H1 (cell line): Measurements from ENCODE around the gene SPATA16. TPM values are rescaled to one million over a fixed set of nuclear protein-coding genes. Genes with fewer than 3 reads are reported as not detected.

Source experiments
- CTCF ChIA-PET: fragments of 300-600 bp; sonication (Branson Sonifier 250); formaldehyde crosslinking; loops from one replicate; lab custom pipeline; 2021; ENCODE audit not compliant: partially characterized antibody; lab: Charles Lee
- POLR2A ChIA-PET: fragments of 300-600 bp; sonication (Branson Sonifier 250); formaldehyde crosslinking; loops from one replicate; lab custom pipeline; 2021; ENCODE audit warnings: inconsistent platforms; ENCODE audit not compliant: partially characterized antibody; lab: Charles Lee
- DNase-seq, 2 experiments: peaks; one replicate each; pipeline versions ENCODE4 v3.0.0 to v3.0.0-alpha.2; 2010 to 2022; ENCODE audit warnings: low spot score in 2 of 2, low read depth in 1 of 2, mixed read lengths in 1 of 2
- FAIRE-seq: peaks from 2 replicates; lab custom pipeline; 2011; peaks lifted over from hg19 to GRCh38; lab: Jason Lieb, UNC
- H2AFZ ChIP-seq: 2 replicates; pipeline ENCODE4 v1.8.1; 2012; ENCODE audit warnings: low read length, inconsistent platforms
- H2AK5ac ChIP-seq: 2 replicates; pipeline ENCODE4 v1.6.1; 2013; ENCODE audit warnings: low read depth, low read length
- H2BK120ac ChIP-seq: replicated peaks from 2 replicates; pipeline ENCODE3; 2013; ENCODE audit warnings: low read depth, low read length, inconsistent platforms
- H2BK12ac ChIP-seq: 2 replicates; pipeline ENCODE4 v1.6.1; 2013; ENCODE audit warnings: low read depth, low read length
- H2BK15ac ChIP-seq: 2 replicates; pipeline ENCODE4 v1.6.1; 2013; ENCODE audit warnings: low read length
- H2BK20ac ChIP-seq: 2 replicates; pipeline ENCODE4 v1.6.1; 2013; ENCODE audit warnings: low read length
- H2BK5ac ChIP-seq: 2 replicates; pipeline ENCODE4 v1.6.1; 2013; ENCODE audit warnings: low read depth, low read length
- H3K14ac ChIP-seq: 2 replicates; pipeline ENCODE4 v1.6.1; 2013; ENCODE audit warnings: inconsistent platforms; ENCODE audit not compliant: insufficient read length
- H3K18ac ChIP-seq: 2 replicates; pipeline ENCODE4 v1.6.1; 2013; ENCODE audit warnings: low read length; ENCODE audit errors: extremely low read depth
- H3K23ac ChIP-seq: 2 replicates; pipeline ENCODE4 v1.6.1; 2013; ENCODE audit warnings: inconsistent platforms; ENCODE audit not compliant: insufficient read length
- H3K23me2 ChIP-seq: 2 replicates; pipeline ENCODE4 v1.6.1; 2013; ENCODE audit warnings: low read depth, low read length
- H3K27ac ChIP-seq: 2 replicates; pipeline ENCODE4 v1.6.1; 2011; ENCODE audit warnings: low read depth, low read length, inconsistent platforms
- H3K27me3 ChIP-seq, 4 experiments: replicated peaks in 1 of 4; 1 replicate in 1 of 4; 2 replicates in 3 of 4; pipeline versions ENCODE4 v1.6.1 to v1.8.1; 2011 to 2013; ENCODE audit warnings: low read length in 3 of 4, mild to moderate bottlenecking in 3 of 4, inconsistent platforms in 2 of 4, mixed read lengths in 2 of 4, moderate library complexity in 1 of 4; ENCODE audit not compliant: control insufficient read depth in 3 of 4, insufficient read depth in 3 of 4; ENCODE audit errors: extremely low read depth in 1 of 4
- H3K36me3 ChIP-seq, 4 experiments: 2 replicates each; pipeline versions ENCODE4 v1.6.1 to v1.8.1; 2011 to 2013; ENCODE audit warnings: mild to moderate bottlenecking in 4 of 4, low read length in 3 of 4, moderate library complexity in 2 of 4, control low read depth in 1 of 4, inconsistent platforms in 1 of 4; ENCODE audit not compliant: insufficient read depth in 4 of 4, control insufficient read depth in 2 of 4
- H3K4ac ChIP-seq: replicated peaks from 2 replicates; pipeline ENCODE3; 2013; ENCODE audit warnings: low read length, low read depth, mixed read lengths, inconsistent platforms; ENCODE audit not compliant: insufficient read length
- H3K4me1 ChIP-seq, 4 experiments: replicated peaks in 1 of 4; 1 replicate in 1 of 4; 2 replicates in 3 of 4; pipeline versions ENCODE4 v1.6.1 to v1.8.1; 2011 to 2013; ENCODE audit warnings: low read length in 3 of 4, inconsistent platforms in 2 of 4, mixed read lengths in 1 of 4; ENCODE audit not compliant: insufficient read depth in 4 of 4, control insufficient read depth in 3 of 4
- H3K4me2 ChIP-seq, 2 experiments: 2 replicates each; pipeline versions ENCODE4 v1.6.1 to v1.8.1; 2011 to 2013; ENCODE audit warnings: low read depth in 2 of 2, low read length in 2 of 2, control low read depth in 1 of 2, inconsistent platforms in 1 of 2, mild to moderate bottlenecking in 1 of 2; ENCODE audit not compliant: insufficient read depth in 1 of 2
- H3K4me3 ChIP-seq, 4 experiments: fragments of 200-600, 300-600 bp in 1 of 4; sonication (generic), shearing (Covaris generic), sonication (Bioruptor Twin) in 1 of 4; 2 replicates each; pipeline versions ENCODE4 v1.5.1 to v1.8.1; 2011 to 2016; ENCODE audit warnings: low read length in 4 of 4, low read depth in 3 of 4, control low read depth in 2 of 4, inconsistent platforms in 2 of 4, mild to moderate bottlenecking in 2 of 4, mixed read lengths in 1 of 4, moderate library complexity in 1 of 4; ENCODE audit not compliant: insufficient read depth in 2 of 4; ENCODE audit errors: extremely low read depth in 1 of 4
- H3K56ac ChIP-seq: replicated peaks from 2 replicates; pipeline ENCODE3; 2013; ENCODE audit warnings: low read depth, mild to moderate bottlenecking, mixed read lengths, low read length, inconsistent platforms; ENCODE audit not compliant: insufficient read length
- H3K79me1 ChIP-seq: 2 replicates; pipeline ENCODE4 v1.6.1; 2013; ENCODE audit warnings: low read depth, low read length, control low read depth
- H3K79me2 ChIP-seq, 2 experiments: 2 replicates each; pipeline versions ENCODE4 v1.6.1 to v1.8.1; 2012 to 2013; ENCODE audit warnings: low read length in 2 of 2, mild to moderate bottlenecking in 2 of 2, inconsistent platforms in 1 of 2; ENCODE audit not compliant: insufficient read depth in 2 of 2, control insufficient read depth in 1 of 2
- H3K9ac ChIP-seq, 4 experiments: replicated peaks in 1 of 4; 1 replicate in 1 of 4; 2 replicates in 3 of 4; pipeline versions ENCODE4 v1.6.1 to v1.8.1; 2011 to 2013; ENCODE audit warnings: low read depth in 3 of 4, low read length in 3 of 4, control low read depth in 2 of 4, mild to moderate bottlenecking in 2 of 4, moderate library complexity in 2 of 4, inconsistent platforms in 1 of 4; ENCODE audit errors: extremely low read depth in 1 of 4
- H3K9me3 ChIP-seq, 2 experiments: 2 replicates each; pipeline versions ENCODE4 v1.6.1 to v1.8.1; 2012 to 2013; ENCODE audit warnings: mild to moderate bottlenecking in 2 of 2, moderate library complexity in 2 of 2, control low read depth in 1 of 2, inconsistent platforms in 1 of 2, low read depth in 1 of 2, low read length in 1 of 2, mixed read lengths in 1 of 2; ENCODE audit not compliant: insufficient read depth in 2 of 2
- H4K20me1 ChIP-seq, 2 experiments: replicated peaks in 1 of 2; 2 replicates each; pipeline versions ENCODE3 to v1.8.1; 2011 to 2013; ENCODE audit warnings: inconsistent platforms in 2 of 2, low read length in 2 of 2, mild to moderate bottlenecking in 1 of 2; ENCODE audit not compliant: insufficient read depth in 2 of 2, control insufficient read depth in 1 of 2
- H4K5ac ChIP-seq: 2 replicates; pipeline ENCODE4 v1.6.1; 2013; ENCODE audit warnings: low read length, low read depth, mixed read lengths, inconsistent platforms; ENCODE audit not compliant: insufficient read length
- H4K8ac ChIP-seq: 2 replicates; pipeline ENCODE4 v1.8.0; 2013; ENCODE audit warnings: mild to moderate bottlenecking, moderate library complexity, low read length, inconsistent platforms; ENCODE audit not compliant: insufficient read depth; ENCODE audit errors: extremely low read depth
- H4K91ac ChIP-seq: replicated peaks from 2 replicates; pipeline ENCODE3; 2013; ENCODE audit warnings: low read length, mixed read lengths, inconsistent platforms; ENCODE audit not compliant: insufficient read length
- KDM1A ChIP-seq: fragments of 200-600, 300-600 bp; sonication (generic); IDR thresholded peaks from 2 replicates; pipeline ENCODE4 v1.7.1; 2016; ENCODE audit warnings: mild to moderate bottlenecking, low read length, borderline replicate concordance
- KDM5A ChIP-seq: fragments of 200-600 bp; IDR thresholded peaks from 2 replicates; pipeline ENCODE4 v1.7.1; 2012; ENCODE audit warnings: mild to moderate bottlenecking, low read length, inconsistent platforms, mixed read lengths
- POLR2AphosphoS5 ChIP-seq: IDR thresholded peaks from 2 replicates; pipeline ENCODE4 v1.6.1; 2011; ENCODE audit warnings: low read depth, low read length
- POU5F1 ChIP-seq: IDR thresholded peaks from 2 replicates; pipeline ENCODE4 v1.6.1; 2011; ENCODE audit warnings: low read depth, mild to moderate bottlenecking, low read length, moderate library complexity
- RAD21 ChIP-seq, 2 experiments: IDR thresholded peaks in 1 of 2; conservative IDR thresholded peaks in 1 of 2; 2 replicates each; pipeline ENCODE4 v1.6.1; 2011; ENCODE audit warnings: low read depth in 2 of 2, low read length in 2 of 2, improper control_type of control experiment in 1 of 2, inconsistent platforms in 1 of 2, mild to moderate bottlenecking in 1 of 2, moderate library complexity in 1 of 2
- TCF12 ChIP-seq: IDR thresholded peaks from 2 replicates; pipeline ENCODE4 v1.6.1; 2011; ENCODE audit warnings: low read depth, mild to moderate bottlenecking, low read length
- TEAD4 ChIP-seq: IDR thresholded peaks from 2 replicates; pipeline ENCODE4 v1.6.1; 2012; ENCODE audit warnings: low read depth, low read length, inconsistent platforms, mixed read lengths
- WGBS, 2 experiments: shearing (Covaris generic) in 1 of 2; methylation state at CpG; one replicate each; pipeline versions ENCODE4 v1.1.6 to v1.1.7; 2013 to 2015; ENCODE audit warnings: low lambda C conversion rate in 2 of 2, mixed read lengths in 2 of 2, inconsistent platforms in 1 of 2, low coverage in 1 of 2, missing lambda C conversion rate in 1 of 2; ENCODE audit not compliant: insufficient replicate concordance in 2 of 2, insufficient coverage in 1 of 2, insufficient read length in 1 of 2; ENCODE audit errors: extremely low coverage in 1 of 2, missing lambda C conversion rate in 1 of 2; 5-methylcytosine and 5-hydroxymethylcytosine counted together
- polyA plus RNA-seq, 7 experiments: library from polyadenylated mRNA; depleted of rRNA in 3 of 7; stranded (reverse) in 5 of 7; unstranded in 2 of 7; fragments of >200 nt in 5 of 7; fragments of 200-250 nt in 2 of 7; gene quantifications; 1 replicate in 5 of 7; 2 replicates in 1 of 7; 4 replicates in 1 of 7; pipeline versions ENCODE4 v1.2.1 to v1.2.3, GENCODE V29; 2011 to 2013; ENCODE audit warnings: missing spikeins in 2 of 7, mixed read lengths in 2 of 7
- total RNA-seq: library from RNA; stranded (reverse); fragmentation: NEBNext Ultra II Directional; extraction: Animal tissue kit (Norgen Biotek cat#: 25700); gene quantifications from 2 replicates; pipeline ENCODE4 v1.2.1, GENCODE V29; 2021
- TF ChIP-seq, protein P1 (sequence below): IDR thresholded peaks from 2 replicates; pipeline ENCODE4 v1.6.1; 2011; ENCODE audit warnings: low read depth, mild to moderate bottlenecking, low read length; ENCODE audit not compliant: insufficient read depth

SPATA16 gene
- total and polyA plus RNA-seq, 2 of the 8 experiments (the other 6 are each of a cell fraction or from before 2014, with no cell fraction given), result 0.05 to 2.7 TPM

DNA sequence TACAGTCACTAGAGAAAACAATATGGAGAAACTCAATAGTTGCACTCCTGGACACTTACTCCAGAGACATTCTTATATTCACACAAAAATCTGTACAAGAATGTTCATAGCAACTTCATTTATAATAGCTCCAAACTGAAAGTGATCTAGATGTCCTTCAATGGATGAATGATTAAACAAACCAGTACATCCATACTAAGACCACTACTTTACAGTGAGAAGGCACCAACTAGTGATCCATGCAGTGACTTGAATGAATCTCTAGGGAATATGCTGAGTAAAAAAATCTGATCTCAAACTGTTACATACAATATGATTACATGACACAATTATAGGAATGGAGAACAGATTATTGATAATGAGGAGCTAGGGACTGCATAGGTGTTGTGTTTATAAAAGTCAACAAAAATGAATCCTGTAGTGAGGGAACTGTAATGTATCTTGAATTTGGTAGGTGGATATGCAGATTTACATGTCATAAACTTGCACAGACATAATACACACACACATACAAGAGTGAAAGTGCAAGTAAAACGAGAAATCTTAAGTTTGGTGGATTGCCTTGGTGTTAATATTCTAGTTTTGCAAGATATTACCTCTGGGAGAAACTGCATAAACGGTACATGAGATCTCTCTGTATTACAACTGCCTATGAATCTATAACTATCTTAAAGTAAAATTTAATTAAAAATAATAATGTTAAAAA is 85.7 kb downstream of the SPATA16 start:
- Histone ChIP-seq H3K4me3 (no peak overlapping the region), H3K18ac (no peak overlapping the region), H3K4me1 (no peaks in the 10 kb centered on the region), H2AK5ac (no peak overlapping the region), H2BK5ac (no peak overlapping the region), H3K9ac (no peak overlapping the region), H3K27ac (no peak overlapping the region), H4K8ac (no peak overlapping the region), H3K14ac (no peak overlapping the region), H3K79me2 (no peaks in the 10 kb centered on the region), H3K36me3 (no peaks in the 10 kb centered on the region), H4K5ac (no peak overlapping the region), H2BK120ac (no peak overlapping the region), H2BK12ac (no peak overlapping the region), H2BK15ac (no peak overlapping the region), H3K79me1 (no peaks in the 10 kb centered on the region), H4K20me1 (no peaks in the 10 kb centered on the region), H3K23me2 (no peaks in the 10 kb centered on the region), H3K27me3 (no peaks in the 10 kb centered on the region), H3K9me3 (no peaks in the 10 kb centered on the region), H3K4ac (no peak overlapping the region), H4K91ac (no peak overlapping the region), H2AFZ (no peak overlapping the region), H3K56ac (no peak overlapping the region), H3K4me2 (no peak overlapping the region), H3K23ac (no peak overlapping the region), H2BK20ac (no peak overlapping the region)
- ChIA-PET CTCF (no interaction called here), POLR2A (no interaction called here)
- no peak for DNase-seq
- WGBS, 2 experiments, result 93% methylated on average over 2 of the region's 2 CpGs; no CpG with 5 or more reads in 1 of the 2 experiments
- no peak for FAIRE-seq
- TF ChIP-seq TCF12 (no peak), KDM5A (no peak), TEAD4 (no peak), POU5F1 (no peak), RAD21 (IDR thresholded peaks at IDR 0.05 in 1 of 2, conservative IDR thresholded peaks at IDR 0.05 in 1 of 2; ENCODE audit: low read depth in 2 of 2, low read length in 2 of 2) (no peak), KDM1A (no peak), POLR2AphosphoS5 (no peak)
- TF ChIP-seq, protein P1, sequence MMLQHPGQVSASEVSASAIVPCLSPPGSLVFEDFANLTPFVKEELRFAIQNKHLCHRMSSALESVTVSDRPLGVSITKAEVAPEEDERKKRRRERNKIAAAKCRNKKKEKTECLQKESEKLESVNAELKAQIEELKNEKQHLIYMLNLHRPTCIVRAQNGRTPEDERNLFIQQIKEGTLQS, result no peak
